ENCODE data around the gene PIGP. TPM values are rescaled to one million over a fixed set of nuclear protein-coding genes. Genes with fewer than 3 reads are reported as not detected.
A peak's percentile ranks its signal among the peaks of the same experiment; 100 is the strongest.

The PIGP gene
- total RNA-seq (2013), result 9.8 TPM
- polyA plus RNA-seq, result 10 to 100 TPM in 2 of 3 donors, 1 to 10 TPM in 1; 8.8 to 17.6 (median 10.6) TPM
- polyA minus RNA-seq, result 3.7 and 5.6 TPM in 2 replicates
- total RNA-seq, result 2.2 to 12.9 (median 6.9) reads per million in 11 experiments

DNA sequence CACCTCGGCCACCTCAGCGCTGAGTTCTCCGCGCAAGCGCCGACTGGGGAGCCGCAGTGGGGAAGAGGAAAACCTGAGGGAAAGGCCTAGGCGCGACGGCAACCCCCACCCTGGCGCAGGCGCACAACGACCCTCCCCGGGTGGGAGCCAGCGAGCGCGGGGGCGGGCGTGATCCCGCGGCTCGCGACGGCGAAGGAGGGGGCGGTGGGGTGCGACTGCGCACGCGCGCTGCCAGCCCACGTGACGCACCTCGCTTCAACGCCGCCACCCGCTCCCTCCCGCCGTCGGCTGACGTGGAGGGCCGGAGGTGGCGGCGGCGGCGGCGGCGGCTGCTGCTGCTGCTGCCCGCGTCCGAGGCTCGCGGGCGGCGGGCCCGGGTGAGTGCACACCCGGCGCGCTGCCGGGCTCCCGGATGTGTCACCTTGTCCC is at the start of gene PIGP, which contains the start of gene TTC3:
Gene PIGP, minus strand, starts transcription at position 84 of the 429 bp plus-strand sequence. CDS start 556 bp downstream, outside the sequence.
Gene TTC3, plus strand, starts transcription at position 267 of the 429 bp plus-strand sequence. CDS start 14,004 bp downstream, outside the sequence.
- H3K27me3 ChIP-seq (ENCODE audit: control insufficient read depth in 2 of 2, insufficient read depth in 2 of 2, low read length in 2 of 2), result no peaks in the 10 kb centered on the region
- peak within 1 kb of the TSS; percentile 94 for H2AFZ ChIP-seq (ENCODE audit: insufficient read depth, low read depth, low read length, poor library complexity, severe bottlenecking)
- peaks cover 18 to 39% of the 10 kb centered on the region in 2 donors for H3K4me1 ChIP-seq (ENCODE audit: control insufficient read depth in 1 of 2, insufficient read depth in 2 of 2, low read length in 2 of 2)
- DNase-seq, result peak; percentile 94 to 95 (median 94)
- H3K27me3 Mint-ChIP-seq (ENCODE audit: low read depth in 3 of 3), result peaks cover 0 to 4% (median 0%) of the 10 kb centered on the region in 3 donors
- H3K4me2 ChIP-seq (replicated peaks; ENCODE audit: extremely low read depth, low read length, poor library complexity, severe bottlenecking), result peak within 1 kb of the TSS; percentile 88
- H3K9ac ChIP-seq (ENCODE audit: insufficient read depth, low read length, poor library complexity, severe bottlenecking), result peak within 1 kb of the TSS; percentile 91
- H3K4me3 Mint-ChIP-seq, result peak within 1 kb of the TSS; percentile 95 to 97
- H3K4me3 ChIP-seq (replicated peaks in 1 of 3; ENCODE audit: low read depth in 2 of 3, low read length in 3 of 3), result peak within 1 kb of the TSS; percentile 85 to 91 (median 89)
- H3K9me3 Mint-ChIP-seq, result peaks cover 0 to under 1% (median 0%) of the 10 kb centered on the region in 7 donors
- H3K36me3 Mint-ChIP-seq, result peaks cover 8 to 14% of the 10 kb centered on the region in 2 donors
- peaks cover 46% of the 10 kb centered on the region for H3K79me2 ChIP-seq (ENCODE audit: insufficient read depth, low read length)
- H3K27ac ChIP-seq (ENCODE audit: low read depth in 1 of 2, low read length in 2 of 2), result peak within 1 kb of the TSS; percentile 92 to 95
- H3K4me1 Mint-ChIP-seq, result peaks cover 30% of the 10 kb centered on the region
- no peaks in the 10 kb centered on the region for H3K36me3 ChIP-seq (replicated peaks in 1 of 2; ENCODE audit: control insufficient read depth in 1 of 2, insufficient read depth in 2 of 2, low read length in 2 of 2)
- no peak for TF ChIP-seq CTCF (IDR thresholded peaks at IDR 0.05)
- intact Hi-C loops (cut with micrococcal nuclease), result loop anchor here in 1 of 2 donors (5.0 to 10.0 kb wide), 2 partner anchors 81 to 292 kb away; partner anchors contain the start of gene DYRK1A
- H4K20me1 ChIP-seq (ENCODE audit: insufficient read depth, low read length), result peaks cover 9% of the 10 kb centered on the region
- H3K9me3 ChIP-seq (replicated peaks in 1 of 2; ENCODE audit: control insufficient read depth in 1 of 2, insufficient read depth in 1 of 2, low read length in 2 of 2), result no peaks in the 10 kb centered on the region
- 0% methylated on average over 59 of the region's 61 CpGs for WGBS (ENCODE audit: insufficient coverage)
- peak within 1 kb of the TSS; percentile 89 to 95 (median 94) for H3K27ac Mint-ChIP-seq

DNA sequence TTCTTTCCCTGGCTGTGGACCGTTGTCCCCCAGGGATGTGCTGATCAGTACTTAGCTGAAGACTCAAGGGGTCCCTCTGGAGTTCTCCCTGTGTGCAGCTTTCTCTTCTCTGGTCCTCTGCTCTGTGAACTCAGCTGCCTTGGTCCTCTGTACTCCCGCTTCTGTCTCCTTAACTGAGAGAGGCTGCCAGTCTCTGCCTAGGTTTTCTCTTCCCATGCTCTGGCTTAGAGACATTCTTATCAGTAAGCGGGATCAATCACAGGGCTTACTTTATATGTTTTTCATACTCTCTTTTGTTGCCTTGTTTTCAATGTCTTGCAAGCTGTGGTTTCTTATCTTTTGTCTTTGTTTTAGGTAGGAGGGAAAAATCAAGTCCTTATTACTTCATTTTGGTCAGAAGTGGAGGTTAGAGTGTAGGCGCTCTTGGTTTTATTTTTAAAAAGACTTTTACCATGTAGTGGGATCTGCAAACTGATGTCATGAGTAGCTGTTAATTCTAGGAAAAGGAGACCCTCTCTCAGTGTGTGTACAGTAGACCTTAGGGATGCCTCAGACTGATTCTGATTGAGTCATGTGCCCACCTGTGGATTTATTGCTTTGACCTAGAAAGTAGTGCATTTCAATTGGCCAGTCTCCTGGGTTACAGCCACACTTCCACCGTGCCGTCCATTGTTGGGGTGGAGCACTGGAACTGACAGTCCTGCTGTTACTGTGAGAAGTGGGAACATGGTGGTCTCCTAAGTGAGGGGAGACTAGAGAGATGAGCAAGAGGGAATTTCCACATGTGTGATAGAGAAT is 46.7 kb upstream of the PIGP start:
- intact Hi-C loops (cut with micrococcal nuclease), result no loop called here
- WGBS (ENCODE audit: insufficient coverage), result 97% methylated on average over 4 of the region's 6 CpGs
- H3K27me3 Mint-ChIP-seq (ENCODE audit: low read depth in 3 of 3), result no peaks in the 10 kb centered on the region
- DNase-seq, result no peak
- peaks cover 16 to 30% of the 10 kb centered on the region in 2 donors for H3K36me3 Mint-ChIP-seq
- H3K79me2 ChIP-seq (ENCODE audit: insufficient read depth, low read length), result no peaks in the 10 kb centered on the region
- no peak overlapping the region for H3K9ac ChIP-seq (ENCODE audit: insufficient read depth, low read length, poor library complexity, severe bottlenecking)
- no peak overlapping the region for H3K27ac ChIP-seq (ENCODE audit: low read depth in 1 of 2, low read length in 2 of 2)
- H3K9me3 Mint-ChIP-seq, result no peaks in the 10 kb centered on the region
- H3K4me3 ChIP-seq (replicated peaks in 1 of 3; ENCODE audit: low read depth in 2 of 3, low read length in 3 of 3), result no peak overlapping the region
- no peaks in the 10 kb centered on the region for H4K20me1 ChIP-seq (ENCODE audit: insufficient read depth, low read length)
- H3K27me3 ChIP-seq (ENCODE audit: control insufficient read depth in 2 of 2, insufficient read depth in 2 of 2, low read length in 2 of 2), result no peaks in the 10 kb centered on the region
- peak overlapping the region in 2 of 7 donors; percentile 31 for H3K27ac Mint-ChIP-seq
- H3K4me1 Mint-ChIP-seq, result no peaks in the 10 kb centered on the region
- H3K36me3 ChIP-seq (replicated peaks in 1 of 2; ENCODE audit: control insufficient read depth in 1 of 2, insufficient read depth in 2 of 2, low read length in 2 of 2), result peaks cover 10 to 27% of the 10 kb centered on the region in 2 donors
- H3K4me1 ChIP-seq (ENCODE audit: control insufficient read depth in 1 of 2, insufficient read depth in 2 of 2, low read length in 2 of 2), result no peaks in the 10 kb centered on the region
- no peak overlapping the region for H3K4me2 ChIP-seq (replicated peaks; ENCODE audit: extremely low read depth, low read length, poor library complexity, severe bottlenecking)
- no peak for TF ChIP-seq CTCF (IDR thresholded peaks at IDR 0.05)
- H3K9me3 ChIP-seq (replicated peaks in 1 of 2; ENCODE audit: control insufficient read depth in 1 of 2, insufficient read depth in 1 of 2, low read length in 2 of 2), result no peaks in the 10 kb centered on the region
- H3K4me3 Mint-ChIP-seq, result no peak overlapping the region
- H2AFZ ChIP-seq (ENCODE audit: insufficient read depth, low read depth, low read length, poor library complexity, severe bottlenecking), result no peak overlapping the region
